ENCODE measurements around the gene NUPR1.

NUPR1 gene, protein sequence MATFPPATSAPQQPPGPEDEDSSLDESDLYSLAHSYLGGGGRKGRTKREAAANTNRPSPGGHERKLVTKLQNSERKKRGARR

DNA sequence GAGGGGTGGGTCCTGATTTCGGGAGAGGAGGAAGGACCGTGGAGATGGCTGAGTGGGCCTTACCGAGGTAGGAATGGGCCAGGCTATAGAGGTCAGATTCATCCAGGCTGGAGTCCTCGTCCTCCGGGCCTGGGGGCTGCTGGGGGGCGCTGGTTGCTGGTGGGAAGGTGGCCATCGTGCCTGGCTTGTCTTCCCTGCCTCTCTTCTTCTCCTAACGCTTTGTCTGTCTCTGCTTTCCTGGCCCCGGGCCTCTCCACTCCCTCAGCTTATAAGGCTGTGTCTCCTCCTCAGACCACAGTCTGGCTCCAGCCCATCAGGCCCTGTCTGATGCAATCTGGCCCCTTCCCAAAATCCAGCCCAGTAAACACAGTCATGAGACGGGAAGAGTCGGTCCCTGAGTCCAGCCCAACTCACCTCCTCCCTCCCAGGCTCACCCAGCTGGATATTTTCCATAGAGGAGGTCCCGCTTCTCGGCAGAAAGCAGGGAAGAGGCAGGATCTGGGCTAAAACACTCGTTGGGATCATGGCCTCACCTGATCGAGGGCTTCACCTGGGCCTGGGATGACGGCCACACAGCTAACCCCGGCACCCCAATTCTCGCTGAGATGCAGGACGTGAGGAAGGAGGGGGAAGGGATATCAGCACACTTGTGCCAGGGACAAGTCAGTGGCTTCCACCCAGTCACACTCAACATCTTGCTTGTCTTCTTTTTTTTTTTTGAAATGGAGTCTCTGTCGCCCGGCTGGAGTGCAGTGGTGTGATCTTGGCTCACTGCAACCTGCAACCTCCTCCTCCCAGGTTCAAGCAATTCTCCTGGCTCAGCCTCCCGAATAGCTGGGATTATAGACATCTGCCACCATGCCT lies at the start of gene NUPR1:
NUPR1 (minus strand) TSS at position 242 of the 864 bp plus-strand sequence; CDS start at position 175, 67 bp downstream.
- Histone ChIP-seq H3K36me3 (ENCODE audit: insufficient read depth, low read length) (peaks cover 21% of the 10 kb centered on the region), H3K27me3 (ENCODE audit: control insufficient read depth in 1 of 2, insufficient read depth in 2 of 2, low read length in 2 of 2) (no peaks in the 10 kb centered on the region), H3K4me1 (ENCODE audit: insufficient read depth, low read length) (peaks cover 30% of the 10 kb centered on the region), H3K4me3 (ENCODE audit: low read depth in 1 of 2, low read length in 2 of 2) (peak within 1 kb of the TSS; percentile 67 to 70), H3K9ac (ENCODE audit: low read length) (peak within 1 kb of the TSS; percentile 77), H3K27ac (ENCODE audit: low read depth, low read length) (peak within 1 kb of the TSS; percentile 81), H3K9me3 (ENCODE audit: low read length) (no peaks in the 10 kb centered on the region)

DNA sequence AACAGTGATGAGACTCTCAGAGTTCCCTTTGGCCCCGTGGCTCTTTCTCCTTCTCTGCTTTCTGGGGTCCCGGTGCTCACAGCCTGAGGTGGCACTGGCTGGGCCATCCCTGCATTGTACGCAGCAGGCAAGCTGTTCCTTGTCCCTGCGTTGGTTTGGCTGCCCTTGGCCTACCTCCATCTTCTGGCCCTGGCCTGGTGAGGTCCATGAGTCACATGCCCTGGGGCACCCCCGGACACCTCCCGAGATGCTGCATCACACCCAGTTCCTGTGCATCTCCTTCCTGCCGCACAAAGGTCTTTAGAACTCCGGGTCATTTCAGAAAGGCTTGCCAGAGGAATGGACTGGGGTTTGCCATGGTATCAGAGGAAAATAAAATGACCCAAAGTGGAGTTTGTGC lies 48.6 kb upstream of the NUPR1 start:
- no peaks in the 10 kb centered on the region for H3K4me1 ChIP-seq (ENCODE audit: insufficient read depth, low read length)
- no peak overlapping the region for H3K4me3 ChIP-seq (ENCODE audit: low read depth in 1 of 2, low read length in 2 of 2)
- H3K9ac ChIP-seq (ENCODE audit: low read length) = no peak overlapping the region
- no peak overlapping the region for H3K27ac ChIP-seq (ENCODE audit: low read depth, low read length)
- peaks cover 74% of the 10 kb centered on the region for H3K36me3 ChIP-seq (ENCODE audit: insufficient read depth, low read length)
- no peaks in the 10 kb centered on the region for H3K27me3 ChIP-seq (ENCODE audit: control insufficient read depth in 1 of 2, insufficient read depth in 2 of 2, low read length in 2 of 2)
- no peaks in the 10 kb centered on the region for H3K9me3 ChIP-seq (ENCODE audit: low read length)

DNA sequence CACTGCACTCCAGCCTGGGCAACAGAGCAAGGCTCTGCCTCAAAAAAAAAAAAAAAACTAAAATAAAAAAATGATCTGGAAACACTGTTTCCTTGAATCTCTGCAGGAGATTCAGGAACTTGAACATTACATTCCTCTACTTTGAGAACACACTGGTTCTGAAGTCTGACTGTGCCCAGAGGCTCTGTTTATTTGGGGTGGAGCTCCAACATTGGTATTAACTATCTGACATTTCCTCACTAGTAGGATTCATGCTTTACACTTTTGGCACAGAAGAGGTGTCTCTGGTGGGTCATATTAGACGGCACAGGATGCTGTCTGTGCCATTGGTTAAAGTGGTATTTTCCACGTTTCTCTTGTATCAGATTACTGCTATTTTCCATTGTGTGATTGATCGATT lies 47.7 kb upstream of the NUPR1 start:
- no peaks in the 10 kb centered on the region for H3K27me3 ChIP-seq (ENCODE audit: control insufficient read depth in 1 of 2, insufficient read depth in 2 of 2, low read length in 2 of 2)
- H3K27ac ChIP-seq (ENCODE audit: low read depth, low read length) = no peak overlapping the region
- H3K9me3 ChIP-seq (ENCODE audit: low read length) = no peaks in the 10 kb centered on the region
- no peak overlapping the region for H3K4me3 ChIP-seq (ENCODE audit: low read depth in 1 of 2, low read length in 2 of 2)
- peaks cover 82% of the 10 kb centered on the region for H3K36me3 ChIP-seq (ENCODE audit: insufficient read depth, low read length)
- no peaks in the 10 kb centered on the region for H3K4me1 ChIP-seq (ENCODE audit: insufficient read depth, low read length)
- no peak overlapping the region for H3K9ac ChIP-seq (ENCODE audit: low read length)

DNA sequence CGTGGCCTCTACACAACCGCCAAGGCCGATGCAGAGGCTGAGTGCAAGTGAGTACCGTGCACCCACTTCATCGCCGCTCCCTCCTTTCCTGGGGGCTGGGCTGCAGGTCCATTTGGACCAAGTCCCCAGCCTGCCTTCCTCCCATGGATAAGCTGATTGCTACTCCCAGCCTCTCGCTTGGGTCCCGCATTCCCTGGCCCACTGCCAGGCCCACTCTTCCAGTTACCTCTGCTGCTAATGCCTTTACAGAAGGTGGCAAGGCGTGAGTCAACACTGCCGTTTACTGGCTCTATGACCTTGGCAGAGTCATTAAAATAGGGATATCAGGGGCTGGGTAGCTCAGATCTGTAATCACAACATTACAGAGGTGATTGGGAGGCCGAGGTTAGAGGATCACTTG lies 46.9 kb upstream of the NUPR1 start:
- Histone ChIP-seq H3K36me3 (ENCODE audit: insufficient read depth, low read length) (peaks cover 82% of the 10 kb centered on the region), H3K27me3 (ENCODE audit: control insufficient read depth in 1 of 2, insufficient read depth in 2 of 2, low read length in 2 of 2) (no peaks in the 10 kb centered on the region), H3K9me3 (ENCODE audit: low read length) (no peaks in the 10 kb centered on the region), H3K9ac (ENCODE audit: low read length) (no peak overlapping the region), H3K4me1 (ENCODE audit: insufficient read depth, low read length) (no peaks in the 10 kb centered on the region), H3K4me3 (ENCODE audit: low read depth in 1 of 2, low read length in 2 of 2) (no peak overlapping the region), H3K27ac (ENCODE audit: low read depth, low read length) (no peak overlapping the region)

DNA sequence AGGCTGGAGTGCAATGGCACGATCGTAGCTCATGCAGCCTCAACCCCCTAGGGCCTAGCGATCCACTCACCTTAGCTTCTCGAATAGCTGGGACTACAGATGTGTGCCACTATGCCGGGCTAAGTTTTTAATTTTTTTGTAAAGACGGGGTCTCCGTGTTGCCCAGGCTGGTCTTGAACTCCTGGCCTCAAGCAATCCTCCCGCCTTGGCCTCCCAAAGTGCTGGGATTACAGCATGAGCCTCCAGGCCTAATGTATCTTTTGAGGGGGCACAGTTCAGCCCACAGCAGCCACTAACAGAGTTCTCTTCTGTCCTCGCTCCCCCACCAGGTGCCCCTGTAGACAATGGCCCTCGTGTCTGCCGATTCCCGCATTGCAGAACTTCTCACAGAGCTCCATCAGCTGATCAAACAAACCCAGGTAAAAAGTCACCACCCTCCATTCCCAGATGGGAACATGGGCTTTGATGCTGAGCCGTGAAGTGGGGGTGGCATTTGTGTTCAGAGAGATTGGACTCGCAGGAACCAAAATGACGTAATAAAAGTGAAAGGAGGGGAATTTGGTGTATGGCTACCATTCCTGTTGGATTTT lies 42.0 kb upstream of the NUPR1 start:
- peaks cover 38% of the 10 kb centered on the region for H3K36me3 ChIP-seq (ENCODE audit: insufficient read depth, low read length)
- H3K4me1 ChIP-seq (ENCODE audit: insufficient read depth, low read length) = no peaks in the 10 kb centered on the region
- no peak overlapping the region for H3K4me3 ChIP-seq (ENCODE audit: low read depth in 1 of 2, low read length in 2 of 2)
- no peak overlapping the region for H3K27ac ChIP-seq (ENCODE audit: low read depth, low read length)
- no peaks in the 10 kb centered on the region for H3K9me3 ChIP-seq (ENCODE audit: low read length)
- no peaks in the 10 kb centered on the region for H3K27me3 ChIP-seq (ENCODE audit: control insufficient read depth in 1 of 2, insufficient read depth in 2 of 2, low read length in 2 of 2)
- H3K9ac ChIP-seq (ENCODE audit: low read length) = no peak overlapping the region

DNA sequence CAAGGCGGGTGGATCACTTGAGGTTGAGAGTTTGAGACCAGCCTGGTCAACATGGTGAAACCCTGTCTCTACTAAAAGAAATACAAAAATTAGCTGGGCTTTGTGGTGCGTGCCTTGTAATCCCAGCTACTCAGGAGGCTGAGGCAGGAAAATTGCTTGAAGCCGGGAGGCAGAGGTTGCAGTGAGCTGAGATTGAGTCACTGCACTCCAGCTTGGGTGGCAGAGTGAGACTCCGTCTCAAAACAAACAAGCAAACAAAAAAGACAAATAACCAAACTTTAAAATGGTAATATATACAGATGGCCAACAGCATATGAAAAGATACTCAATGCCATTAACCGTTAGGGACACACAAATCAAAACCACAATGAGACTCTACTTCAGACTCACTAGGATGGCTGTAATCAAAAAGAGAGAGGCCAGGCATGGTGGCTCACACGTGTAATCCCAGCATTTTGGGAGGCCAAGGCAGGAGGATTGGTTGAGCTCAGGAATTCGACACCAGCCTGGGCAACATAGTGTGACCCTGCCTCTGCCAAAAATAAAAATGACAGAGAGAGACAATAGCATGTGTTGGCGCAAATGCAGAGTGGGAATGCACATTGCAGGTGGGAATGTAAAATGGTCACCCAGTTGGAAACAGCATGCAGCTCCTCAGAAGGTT lies 36.8 kb upstream of the NUPR1 start:
- no peak overlapping the region for H3K9ac ChIP-seq (ENCODE audit: low read length)
- no peaks in the 10 kb centered on the region for H3K27me3 ChIP-seq (ENCODE audit: control insufficient read depth in 1 of 2, insufficient read depth in 2 of 2, low read length in 2 of 2)
- no peak overlapping the region for H3K27ac ChIP-seq (ENCODE audit: low read depth, low read length)
- no peaks in the 10 kb centered on the region for H3K36me3 ChIP-seq (ENCODE audit: insufficient read depth, low read length)
- H3K4me1 ChIP-seq (ENCODE audit: insufficient read depth, low read length) = peaks cover 18% of the 10 kb centered on the region
- H3K4me3 ChIP-seq (ENCODE audit: low read depth in 1 of 2, low read length in 2 of 2) = no peak overlapping the region
- no peaks in the 10 kb centered on the region for H3K9me3 ChIP-seq (ENCODE audit: low read length)

DNA sequence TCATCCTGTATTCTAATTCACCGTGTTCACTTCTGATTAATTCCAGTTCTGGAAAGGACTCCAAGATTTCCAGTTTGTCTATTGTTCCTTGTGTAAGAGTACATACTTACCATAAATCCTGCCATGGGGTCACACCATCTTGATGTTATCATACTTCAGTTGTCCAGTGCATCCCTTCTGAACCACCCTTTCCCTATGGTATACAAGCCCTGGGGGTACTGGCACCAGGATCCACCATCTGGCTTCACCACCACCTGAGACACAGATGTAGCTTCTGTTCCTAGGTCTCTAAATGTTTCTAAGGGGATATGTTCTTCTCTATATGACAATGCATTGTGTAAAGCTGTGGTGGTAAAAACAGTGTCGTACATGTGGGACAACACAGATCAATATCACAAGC lies 36.2 kb upstream of the NUPR1 start:
- Histone ChIP-seq H3K27ac (ENCODE audit: low read depth, low read length) (no peak overlapping the region), H3K4me3 (ENCODE audit: low read depth in 1 of 2, low read length in 2 of 2) (no peak overlapping the region), H3K27me3 (ENCODE audit: control insufficient read depth in 1 of 2, insufficient read depth in 2 of 2, low read length in 2 of 2) (no peaks in the 10 kb centered on the region), H3K9me3 (ENCODE audit: low read length) (no peaks in the 10 kb centered on the region), H3K36me3 (ENCODE audit: insufficient read depth, low read length) (no peaks in the 10 kb centered on the region), H3K9ac (ENCODE audit: low read length) (no peak overlapping the region), H3K4me1 (ENCODE audit: insufficient read depth, low read length) (peaks cover 18% of the 10 kb centered on the region)

DNA sequence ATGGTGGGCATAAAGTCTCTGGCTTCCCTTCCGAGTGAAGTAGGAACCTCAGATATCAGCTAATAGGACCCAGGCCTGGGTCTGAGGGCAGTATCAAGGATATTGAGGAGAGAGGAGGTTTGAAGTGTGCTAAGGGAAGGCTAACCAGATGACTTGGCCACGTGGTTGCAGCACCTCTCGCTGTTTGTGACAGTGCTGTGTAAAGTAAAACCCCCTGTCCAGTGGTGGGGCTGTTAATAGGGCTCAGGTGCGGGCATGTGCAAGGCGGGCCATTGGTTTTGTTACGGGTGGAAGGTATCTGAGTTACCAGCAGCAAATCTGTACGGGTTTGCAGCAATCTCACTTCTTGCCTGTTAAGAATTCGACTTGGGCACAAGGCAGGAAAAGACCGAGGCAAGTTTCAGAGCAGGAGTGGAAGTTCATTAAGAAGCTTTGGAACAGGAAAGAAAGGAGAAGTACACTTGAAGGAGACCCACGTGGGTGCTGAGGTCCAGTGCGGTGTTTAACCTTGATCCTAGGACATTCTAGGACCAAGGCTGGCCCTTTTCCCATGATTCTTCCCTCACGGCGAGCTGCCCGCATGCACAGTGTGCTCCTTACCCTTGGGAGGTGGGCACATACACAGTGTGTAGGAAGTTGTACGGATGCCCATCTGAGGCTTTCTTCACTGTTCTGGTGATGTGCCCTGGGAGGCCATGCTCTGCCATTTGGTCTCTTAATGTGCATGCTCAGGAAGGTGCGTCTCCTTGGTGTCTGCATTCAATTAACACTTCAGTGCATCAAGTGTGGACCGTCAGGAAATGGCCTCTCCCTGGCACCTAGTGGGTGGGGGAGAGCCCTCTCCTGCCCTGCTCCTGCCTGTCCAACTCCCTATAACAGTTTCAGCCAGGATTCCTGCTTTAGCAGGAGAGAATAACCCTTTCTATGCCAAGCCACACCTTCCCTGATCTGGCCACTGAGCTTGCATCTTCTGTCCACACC lies 35.3 kb upstream of the NUPR1 start:
- Histone ChIP-seq H3K4me1 (ENCODE audit: insufficient read depth, low read length) (peaks cover 18% of the 10 kb centered on the region), H3K27ac (ENCODE audit: low read depth, low read length) (no peak overlapping the region), H3K27me3 (ENCODE audit: control insufficient read depth in 1 of 2, insufficient read depth in 2 of 2, low read length in 2 of 2) (no peaks in the 10 kb centered on the region), H3K4me3 (ENCODE audit: low read depth in 1 of 2, low read length in 2 of 2) (no peak overlapping the region), H3K36me3 (ENCODE audit: insufficient read depth, low read length) (no peaks in the 10 kb centered on the region), H3K9me3 (ENCODE audit: low read length) (no peaks in the 10 kb centered on the region), H3K9ac (ENCODE audit: low read length) (no peak overlapping the region)

DNA sequence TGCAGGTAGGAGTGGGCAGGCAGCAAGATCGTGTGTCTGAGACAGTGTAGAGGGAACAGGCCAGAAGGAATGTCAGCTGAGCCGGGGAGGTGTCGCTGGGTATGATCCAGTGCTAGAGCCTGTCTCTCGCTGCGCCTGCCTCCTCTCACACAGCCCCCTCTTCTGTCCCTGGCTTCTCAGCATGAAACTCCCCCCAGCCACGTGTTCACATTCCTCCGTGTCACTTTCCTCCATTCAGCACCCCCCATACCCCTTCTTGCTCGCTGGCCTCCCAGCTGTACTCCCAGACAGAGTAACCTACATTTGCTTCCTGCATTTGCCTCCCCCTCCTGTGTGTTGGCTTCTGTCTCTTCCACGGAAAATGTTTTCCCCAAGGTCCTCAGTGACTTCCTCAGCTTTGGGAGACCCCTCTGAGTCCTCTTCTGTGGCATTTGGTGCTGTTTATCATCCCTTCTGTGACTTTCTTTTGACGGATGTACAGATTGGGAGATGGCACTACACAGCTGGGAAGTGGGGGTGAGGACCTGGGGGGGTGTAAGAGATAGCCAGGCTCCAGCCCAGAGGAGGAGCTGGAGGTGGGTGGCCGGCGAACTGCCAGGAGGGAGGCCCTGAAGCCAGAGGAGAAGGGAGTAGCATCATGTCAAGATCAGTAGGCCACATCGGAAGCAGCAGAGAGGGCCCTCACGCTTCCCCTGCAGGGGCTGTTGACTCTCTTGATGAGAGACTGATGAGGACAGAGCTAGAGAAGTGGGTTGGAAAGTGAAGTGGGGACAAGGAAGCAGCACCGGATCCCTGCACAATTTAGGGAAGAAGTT lies 34.1 kb upstream of the NUPR1 start:
- Histone ChIP-seq H3K4me3 (ENCODE audit: low read depth in 1 of 2, low read length in 2 of 2) (peak overlapping the region in 1 of 2 donors; percentile 25), H3K27ac (ENCODE audit: low read depth, low read length) (no peak overlapping the region), H3K27me3 (ENCODE audit: control insufficient read depth in 1 of 2, insufficient read depth in 2 of 2, low read length in 2 of 2) (no peaks in the 10 kb centered on the region), H3K36me3 (ENCODE audit: insufficient read depth, low read length) (no peaks in the 10 kb centered on the region), H3K9me3 (ENCODE audit: low read length) (no peaks in the 10 kb centered on the region), H3K9ac (ENCODE audit: low read length) (peak overlapping the region; percentile 10), H3K4me1 (ENCODE audit: insufficient read depth, low read length) (peaks cover 18% of the 10 kb centered on the region)

DNA sequence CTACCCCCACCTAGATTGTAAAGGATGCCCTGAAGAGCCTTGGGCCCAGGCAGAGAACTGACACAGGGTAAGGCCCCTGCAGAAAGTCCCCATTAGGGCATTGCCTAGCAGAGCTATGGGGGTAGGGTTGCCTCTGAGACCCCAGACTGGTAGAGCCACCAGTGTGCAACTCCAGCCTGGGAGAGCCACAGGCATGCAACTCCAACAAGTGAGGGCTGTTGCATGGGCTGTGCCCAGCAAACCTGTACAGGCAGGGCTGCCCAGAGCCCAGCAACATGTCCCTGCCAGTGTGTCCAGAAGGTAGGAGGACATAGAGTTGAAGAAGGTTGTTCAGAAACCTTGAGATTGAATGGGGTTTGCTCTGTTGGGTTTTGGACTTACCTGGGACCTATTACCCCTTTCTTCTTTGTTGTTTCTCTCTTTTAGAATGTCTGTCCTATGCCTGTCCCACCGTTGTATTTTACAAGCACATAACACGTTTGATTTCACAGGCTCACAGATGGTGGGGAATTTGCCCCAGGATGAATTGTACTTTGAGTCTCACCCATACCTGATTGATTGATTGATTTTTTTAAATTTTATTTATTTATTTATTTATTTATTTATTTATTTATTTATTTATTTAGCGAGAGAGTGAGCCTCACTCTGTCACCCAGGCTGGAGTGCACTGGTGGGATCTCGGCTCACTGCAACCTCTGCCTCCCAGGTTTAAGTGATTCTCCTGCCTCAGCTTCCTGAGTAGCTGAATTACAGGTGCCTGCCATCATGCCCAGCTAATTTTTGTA lies 31.4 kb upstream of the NUPR1 start:
- Histone ChIP-seq H3K27me3 (ENCODE audit: control insufficient read depth in 1 of 2, insufficient read depth in 2 of 2, low read length in 2 of 2) (no peaks in the 10 kb centered on the region), H3K4me3 (ENCODE audit: low read depth in 1 of 2, low read length in 2 of 2) (no peak overlapping the region), H3K9me3 (ENCODE audit: low read length) (no peaks in the 10 kb centered on the region), H3K9ac (ENCODE audit: low read length) (no peak overlapping the region), H3K4me1 (ENCODE audit: insufficient read depth, low read length) (peaks cover 18% of the 10 kb centered on the region), H3K27ac (ENCODE audit: low read depth, low read length) (no peak overlapping the region), H3K36me3 (ENCODE audit: insufficient read depth, low read length) (no peaks in the 10 kb centered on the region)
